NB4 (cell line): ENCODE data around the gene HTRA1.

ENCODE experiments used
- DNase-seq: peaks from one replicate; pipeline ENCODE4 v3.0.0; 2010; ENCODE audit warnings: low read depth
- H3K4me3 ChIP-seq: one replicate; pipeline ENCODE4 v1.5.1; 2011; ENCODE audit warnings: mild to moderate bottlenecking, low read depth, low read length, moderate library complexity
- MYC ChIP-seq: IDR thresholded peaks from 2 replicates; pipeline ENCODE4 v1.6.1; 2011; ENCODE audit warnings: low read depth, low read length
- POLR2A ChIP-seq: IDR thresholded peaks from 2 replicates; pipeline ENCODE4 v1.6.1; 2011; ENCODE audit warnings: mild to moderate bottlenecking; ENCODE audit not compliant: insufficient read length; ENCODE audit errors: extremely low read depth
- TF ChIP-seq, protein P1 (sequence below): IDR thresholded peaks from 2 replicates; pipeline ENCODE4 v1.6.1; 2011; ENCODE audit warnings: low read depth, low read length
- TF ChIP-seq, protein P2 (sequence below): IDR thresholded peaks from one replicate; pipeline ENCODE4 v1.5.1; 2012; ENCODE audit warnings: low read depth, low read length

The HTRA1 gene

DNA sequence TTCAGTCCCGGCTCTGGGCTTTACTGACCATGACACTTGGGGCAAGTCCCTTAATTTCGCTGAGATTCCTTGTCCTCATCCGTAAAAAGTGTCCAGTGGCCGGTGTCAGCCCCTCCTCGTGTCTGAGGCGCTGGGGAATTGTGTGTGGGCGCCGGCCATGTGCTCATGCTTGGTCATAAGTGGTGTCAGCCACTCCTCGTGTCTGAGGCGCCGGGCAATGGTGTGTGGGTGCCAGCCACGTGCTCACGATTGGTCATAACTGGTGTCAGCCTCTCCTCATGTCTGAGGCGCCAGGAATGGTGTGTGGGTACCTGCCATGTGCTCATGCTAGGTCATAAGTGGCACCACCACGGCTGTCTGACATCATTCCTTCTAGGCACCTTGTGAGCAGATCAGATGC, 58.5 kb downstream of the HTRA1 start:
- no peak for TF ChIP-seq POLR2A
- TF ChIP-seq, protein P1, sequence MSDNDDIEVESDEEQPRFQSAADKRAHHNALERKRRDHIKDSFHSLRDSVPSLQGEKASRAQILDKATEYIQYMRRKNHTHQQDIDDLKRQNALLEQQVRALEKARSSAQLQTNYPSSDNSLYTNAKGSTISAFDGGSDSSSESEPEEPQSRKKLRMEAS, result peak; percentile 36; the same call in 1 of the 2 replicates
- no peak for DNase-seq
- H3K4me3 ChIP-seq, result no peak overlapping the region

DNA sequence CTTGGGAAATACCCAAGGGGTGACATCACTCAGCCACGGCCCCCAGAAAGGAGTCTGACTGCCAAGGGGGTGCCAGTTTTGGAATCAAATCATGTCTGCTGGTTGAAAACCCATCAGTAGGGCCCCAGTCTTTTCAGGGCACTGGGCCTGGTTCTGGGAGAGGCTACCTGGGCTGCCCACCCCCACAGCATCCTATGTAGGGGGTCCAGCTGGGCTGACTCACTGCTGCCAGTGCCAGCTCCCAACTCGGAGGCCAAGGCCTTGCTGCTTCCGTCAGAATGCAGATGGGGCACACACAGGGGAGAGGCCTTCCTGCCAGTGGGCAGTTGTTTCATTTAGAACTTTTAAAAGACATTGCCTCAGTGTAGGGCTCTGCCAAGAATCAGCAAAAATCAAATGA, 59.7 kb downstream of the HTRA1 start:
- TF ChIP-seq MYC (no peak), POLR2A (no peak)
- TF ChIP-seq, protein P1, result no peak
- TF ChIP-seq, protein P2, sequence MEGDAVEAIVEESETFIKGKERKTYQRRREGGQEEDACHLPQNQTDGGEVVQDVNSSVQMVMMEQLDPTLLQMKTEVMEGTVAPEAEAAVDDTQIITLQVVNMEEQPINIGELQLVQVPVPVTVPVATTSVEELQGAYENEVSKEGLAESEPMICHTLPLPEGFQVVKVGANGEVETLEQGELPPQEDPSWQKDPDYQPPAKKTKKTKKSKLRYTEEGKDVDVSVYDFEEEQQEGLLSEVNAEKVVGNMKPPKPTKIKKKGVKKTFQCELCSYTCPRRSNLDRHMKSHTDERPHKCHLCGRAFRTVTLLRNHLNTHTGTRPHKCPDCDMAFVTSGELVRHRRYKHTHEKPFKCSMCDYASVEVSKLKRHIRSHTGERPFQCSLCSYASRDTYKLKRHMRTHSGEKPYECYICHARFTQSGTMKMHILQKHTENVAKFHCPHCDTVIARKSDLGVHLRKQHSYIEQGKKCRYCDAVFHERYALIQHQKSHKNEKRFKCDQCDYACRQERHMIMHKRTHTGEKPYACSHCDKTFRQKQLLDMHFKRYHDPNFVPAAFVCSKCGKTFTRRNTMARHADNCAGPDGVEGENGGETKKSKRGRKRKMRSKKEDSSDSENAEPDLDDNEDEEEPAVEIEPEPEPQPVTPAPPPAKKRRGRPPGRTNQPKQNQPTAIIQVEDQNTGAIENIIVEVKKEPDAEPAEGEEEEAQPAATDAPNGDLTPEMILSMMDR, result no peak
- no peak for DNase-seq
- no peak overlapping the region for H3K4me3 ChIP-seq

DNA sequence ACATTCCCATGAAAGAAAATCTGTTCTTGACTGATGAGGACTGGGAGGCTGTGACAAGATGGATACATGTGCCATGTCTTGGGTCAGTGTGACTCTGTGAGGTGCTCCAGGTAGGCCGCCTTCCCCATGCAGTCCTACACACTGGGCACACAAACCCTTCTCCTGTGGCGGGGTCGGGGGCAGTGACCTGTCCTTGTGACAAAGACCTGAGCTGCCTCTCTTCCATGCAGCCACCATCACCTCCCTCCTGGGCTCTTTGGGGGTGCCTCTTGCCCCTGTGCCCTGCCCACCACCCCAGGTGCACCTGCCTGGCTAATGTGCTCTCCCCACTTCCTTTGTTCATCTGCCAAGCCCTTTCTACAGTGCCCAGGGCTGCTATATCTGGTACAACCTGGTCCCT, 63.5 kb downstream of the HTRA1 start:
- DNase-seq, result no peak
- H3K4me3 ChIP-seq, result no peak overlapping the region
- TF ChIP-seq MYC (no peak), POLR2A (no peak)
- TF ChIP-seq, protein P1, result no peak
- TF ChIP-seq, protein P2, result no peak

DNA sequence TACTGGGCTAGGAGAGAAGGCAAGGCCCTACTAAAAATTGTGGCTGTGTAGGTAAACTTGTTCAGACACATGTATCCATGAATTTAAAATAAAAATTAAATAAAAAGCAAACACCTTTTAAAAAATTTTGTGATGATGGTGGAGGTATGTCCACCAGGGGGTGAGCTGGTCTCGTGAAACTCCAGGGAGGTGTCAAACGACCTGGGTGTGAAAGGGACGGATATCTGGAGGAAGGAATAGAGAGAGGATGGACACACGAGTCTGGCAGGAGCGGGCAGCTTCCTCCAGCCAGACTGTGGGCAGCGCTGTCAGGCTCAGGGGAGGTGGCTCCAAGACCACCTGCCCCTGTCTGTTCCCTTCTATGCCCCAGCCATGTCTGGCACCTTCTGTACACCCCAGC, 64.4 kb downstream of the HTRA1 start:
- no peak for TF ChIP-seq POLR2A
- TF ChIP-seq, protein P2, result peak; percentile 31
- H3K4me3 ChIP-seq, result no peak overlapping the region
- DNase-seq, result peak; percentile 44

DNA sequence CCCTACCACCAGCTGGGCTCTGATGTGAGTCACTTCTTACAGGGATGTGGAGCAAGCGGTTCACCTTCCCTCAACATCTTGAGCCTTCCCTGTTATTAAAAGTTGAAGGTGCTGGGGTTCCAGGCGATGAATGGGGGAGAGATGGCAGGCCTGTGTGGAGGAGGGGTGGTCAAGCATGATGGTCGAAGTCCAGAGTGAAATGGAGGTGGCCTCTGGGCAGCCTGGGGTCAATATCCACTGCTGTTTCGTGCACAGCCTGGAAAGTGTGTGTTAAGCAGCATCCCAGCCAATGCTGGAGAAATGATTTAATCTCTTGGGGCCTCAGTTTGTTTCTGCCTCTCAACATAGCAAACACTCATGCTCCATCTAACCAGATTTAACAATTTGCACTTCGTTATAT, 65.5 kb downstream of the HTRA1 start:
- TF ChIP-seq, protein P1, result no peak
- no peak for DNase-seq
- no peak overlapping the region for H3K4me3 ChIP-seq

DNA sequence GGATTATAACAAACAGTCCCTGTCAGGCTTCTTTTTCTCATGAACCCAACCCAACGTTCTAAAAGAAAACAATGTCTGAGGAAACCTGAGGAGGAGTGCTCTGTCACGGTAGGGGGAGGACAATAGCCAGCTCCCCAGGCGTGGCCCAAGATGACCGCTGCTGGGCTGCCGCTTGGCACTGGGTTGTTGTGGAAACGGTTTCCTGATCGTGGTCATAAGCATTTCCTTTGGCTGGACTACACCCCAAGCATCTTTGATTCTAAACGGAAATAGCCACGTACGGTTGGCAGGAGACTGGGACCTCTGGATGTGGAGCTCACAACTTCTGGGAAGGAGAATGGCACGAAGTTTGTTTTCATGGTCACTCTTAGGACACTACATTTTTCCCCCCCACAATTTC, 68.8 kb downstream of the HTRA1 start:
- DNase-seq, result no peak
- TF ChIP-seq, protein P1, result no peak
- TF ChIP-seq, protein P2, result no peak
- TF ChIP-seq POLR2A, result no peak

DNA sequence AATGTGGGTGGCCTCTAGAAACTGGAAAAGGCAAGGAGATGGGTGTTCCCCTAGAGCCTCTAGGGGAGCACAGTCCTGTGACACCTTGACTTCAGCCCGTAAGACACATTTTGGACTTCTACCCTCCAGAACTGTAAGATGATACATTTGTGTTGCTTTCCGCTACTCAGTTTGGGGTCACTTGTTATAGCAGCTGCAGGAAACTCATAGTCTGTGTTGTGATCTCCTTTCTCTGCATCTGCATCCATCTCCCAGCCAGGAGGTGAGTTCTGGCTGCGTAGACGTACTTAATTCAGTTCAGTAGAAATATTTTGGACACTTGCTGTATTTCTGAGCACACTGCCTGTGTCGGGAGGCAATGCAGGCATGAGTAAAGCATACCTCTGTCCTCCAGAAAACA, 69.9 kb downstream of the HTRA1 start:
- TF ChIP-seq MYC (no peak), POLR2A (no peak)
- TF ChIP-seq, protein P2, result no peak
- TF ChIP-seq, protein P1, result no peak
- no peak for DNase-seq
- H3K4me3 ChIP-seq, result no peak overlapping the region

More for the DNA sequence above, 68.8 kb downstream of the HTRA1 start:
- H3K4me3 ChIP-seq, result no peak overlapping the region
